ENCODE measurements around the gene SYNPR.
"Not testable (repeated sequence)": the region's sequence is repeated elsewhere in the genome, so short reads cannot be mapped to it uniquely, and the experiment has no call there.

SYNPR gene

DNA sequence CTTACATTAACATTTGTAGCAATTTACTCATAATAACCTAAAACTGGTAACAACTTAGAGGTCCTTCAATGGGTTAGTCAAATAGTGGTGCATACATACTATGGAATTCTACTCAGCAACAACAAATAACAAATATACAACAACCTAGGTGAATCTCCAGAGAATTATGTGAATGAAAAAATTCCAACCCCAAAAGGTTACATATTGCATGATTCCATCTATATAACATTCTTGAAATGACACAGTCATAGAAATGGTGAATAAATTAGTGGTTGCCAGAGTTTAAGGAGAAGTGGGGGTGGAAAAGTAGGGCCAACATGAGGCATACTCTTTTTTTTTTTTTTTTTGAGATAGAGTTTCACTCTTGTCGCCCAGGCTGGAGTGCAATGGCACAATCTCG is 361.7 kb downstream of the SYNPR start:
- H3K36me3 ChIP-seq (replicated peaks; ENCODE audit: low read depth, low read length): no peaks in the 10 kb centered on the region
- no peaks in the 10 kb centered on the region for H3K79me2 ChIP-seq (ENCODE audit: low read length)
- no peak overlapping the region for H3K27ac ChIP-seq (ENCODE audit: low read length)
- no peak overlapping the region for H2AFZ ChIP-seq (ENCODE audit: low read depth, low read length)
- no peaks in the 10 kb centered on the region for H3K9me3 ChIP-seq (ENCODE audit: insufficient read depth, low read length)
- H3K4me3 ChIP-seq (ENCODE audit: low read length): no peak overlapping the region
- H3K27me3 ChIP-seq (ENCODE audit: low read depth, low read length): no peaks in the 10 kb centered on the region
- H3K4me1 ChIP-seq (ENCODE audit: low read length): no peaks in the 10 kb centered on the region
- TF ChIP-seq, protein P1, sequence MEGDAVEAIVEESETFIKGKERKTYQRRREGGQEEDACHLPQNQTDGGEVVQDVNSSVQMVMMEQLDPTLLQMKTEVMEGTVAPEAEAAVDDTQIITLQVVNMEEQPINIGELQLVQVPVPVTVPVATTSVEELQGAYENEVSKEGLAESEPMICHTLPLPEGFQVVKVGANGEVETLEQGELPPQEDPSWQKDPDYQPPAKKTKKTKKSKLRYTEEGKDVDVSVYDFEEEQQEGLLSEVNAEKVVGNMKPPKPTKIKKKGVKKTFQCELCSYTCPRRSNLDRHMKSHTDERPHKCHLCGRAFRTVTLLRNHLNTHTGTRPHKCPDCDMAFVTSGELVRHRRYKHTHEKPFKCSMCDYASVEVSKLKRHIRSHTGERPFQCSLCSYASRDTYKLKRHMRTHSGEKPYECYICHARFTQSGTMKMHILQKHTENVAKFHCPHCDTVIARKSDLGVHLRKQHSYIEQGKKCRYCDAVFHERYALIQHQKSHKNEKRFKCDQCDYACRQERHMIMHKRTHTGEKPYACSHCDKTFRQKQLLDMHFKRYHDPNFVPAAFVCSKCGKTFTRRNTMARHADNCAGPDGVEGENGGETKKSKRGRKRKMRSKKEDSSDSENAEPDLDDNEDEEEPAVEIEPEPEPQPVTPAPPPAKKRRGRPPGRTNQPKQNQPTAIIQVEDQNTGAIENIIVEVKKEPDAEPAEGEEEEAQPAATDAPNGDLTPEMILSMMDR (IDR thresholded peaks at IDR 0.05; ENCODE audit: low read depth, low read length): no peak
- TF ChIP-seq EZH2phosphoT487 (IDR thresholded peaks at IDR 0.05; ENCODE audit: low read depth): no peak
- H3K4me2 ChIP-seq (ENCODE audit: low read length): no peak overlapping the region
- H3K9ac ChIP-seq (ENCODE audit: low read length): no peak overlapping the region
- no peaks in the 10 kb centered on the region for H4K20me1 ChIP-seq (ENCODE audit: insufficient read depth, low read length)

DNA sequence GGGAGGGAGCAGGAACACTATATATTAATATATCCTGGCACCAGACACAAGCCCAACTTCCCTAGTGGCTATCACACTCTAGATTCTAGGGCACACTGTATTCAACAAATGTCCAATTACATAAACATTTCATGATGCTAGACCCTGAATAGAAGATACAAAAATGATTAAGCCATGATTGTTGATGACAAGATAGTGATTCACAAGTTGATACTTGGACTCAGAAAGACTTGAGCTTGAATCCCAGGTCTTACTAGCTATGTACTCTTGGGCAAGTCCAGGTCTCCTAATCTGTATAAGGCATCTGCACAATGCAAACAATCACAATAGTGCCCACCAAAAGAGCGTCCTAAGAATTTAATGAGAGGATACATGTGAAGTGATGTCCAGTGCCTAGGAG is 364.4 kb downstream of the SYNPR start:
- Histone ChIP-seq H3K36me3 (replicated peaks; ENCODE audit: low read depth, low read length) (no peaks in the 10 kb centered on the region), H3K9me3 (ENCODE audit: insufficient read depth, low read length) (no peaks in the 10 kb centered on the region), H3K4me3 (ENCODE audit: low read length) (no peak overlapping the region), H3K9ac (ENCODE audit: low read length) (no peak overlapping the region), H3K4me2 (ENCODE audit: low read length) (no peak overlapping the region), H3K79me2 (ENCODE audit: low read length) (no peaks in the 10 kb centered on the region), H2AFZ (ENCODE audit: low read depth, low read length) (no peak overlapping the region), H4K20me1 (ENCODE audit: insufficient read depth, low read length) (no peaks in the 10 kb centered on the region), H3K27ac (ENCODE audit: low read length) (no peak overlapping the region), H3K4me1 (ENCODE audit: low read length) (no peaks in the 10 kb centered on the region), H3K27me3 (ENCODE audit: low read depth, low read length) (no peaks in the 10 kb centered on the region)
- TF ChIP-seq, protein P1 (IDR thresholded peaks at IDR 0.05; ENCODE audit: low read depth, low read length): no peak
- TF ChIP-seq EZH2phosphoT487 (IDR thresholded peaks at IDR 0.05; ENCODE audit: low read depth): no peak

DNA sequence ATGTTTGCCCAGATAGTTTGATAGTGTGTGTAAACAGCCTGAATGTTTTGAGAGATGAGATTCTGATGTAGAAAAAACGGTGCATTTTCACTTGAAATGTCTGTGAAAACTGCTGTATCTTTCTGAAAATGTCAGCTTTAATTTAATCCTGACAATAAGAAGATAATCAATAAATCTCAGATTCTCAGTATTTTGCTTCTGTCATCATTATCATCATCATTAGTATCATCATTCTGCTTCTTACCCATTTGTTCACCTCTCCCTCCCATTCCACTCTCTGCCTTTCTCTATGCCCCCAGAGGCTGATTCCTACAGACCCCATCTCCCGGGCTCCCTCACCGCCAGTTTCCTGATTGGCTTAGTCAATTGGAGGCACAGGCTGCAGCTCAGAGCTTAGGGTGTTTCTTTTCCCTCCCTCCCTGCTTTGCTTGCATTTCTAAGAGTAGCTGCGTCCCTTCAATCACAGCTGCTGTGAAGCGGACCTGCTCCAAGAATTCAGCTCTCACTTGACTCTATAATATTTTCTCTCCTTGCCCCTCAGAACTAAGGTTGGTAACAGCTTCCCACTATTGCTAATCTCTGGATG is 366.2 kb downstream of the SYNPR start:
- H3K9ac ChIP-seq (ENCODE audit: low read length): no peak overlapping the region
- no peak overlapping the region for H3K4me2 ChIP-seq (ENCODE audit: low read length)
- no peaks in the 10 kb centered on the region for H3K9me3 ChIP-seq (ENCODE audit: insufficient read depth, low read length)
- H4K20me1 ChIP-seq (ENCODE audit: insufficient read depth, low read length): no peaks in the 10 kb centered on the region
- H3K36me3 ChIP-seq (replicated peaks; ENCODE audit: low read depth, low read length): no peaks in the 10 kb centered on the region
- TF ChIP-seq, protein P1 (IDR thresholded peaks at IDR 0.05; ENCODE audit: low read depth, low read length): no peak
- TF ChIP-seq EZH2phosphoT487 (IDR thresholded peaks at IDR 0.05; ENCODE audit: low read depth): no peak
- H2AFZ ChIP-seq (ENCODE audit: low read depth, low read length): no peak overlapping the region
- H3K79me2 ChIP-seq (ENCODE audit: low read length): no peaks in the 10 kb centered on the region
- no peak overlapping the region for H3K27ac ChIP-seq (ENCODE audit: low read length)
- H3K4me1 ChIP-seq (ENCODE audit: low read length): no peaks in the 10 kb centered on the region
- no peaks in the 10 kb centered on the region for H3K27me3 ChIP-seq (ENCODE audit: low read depth, low read length)
- no peak overlapping the region for H3K4me3 ChIP-seq (ENCODE audit: low read length)

DNA sequence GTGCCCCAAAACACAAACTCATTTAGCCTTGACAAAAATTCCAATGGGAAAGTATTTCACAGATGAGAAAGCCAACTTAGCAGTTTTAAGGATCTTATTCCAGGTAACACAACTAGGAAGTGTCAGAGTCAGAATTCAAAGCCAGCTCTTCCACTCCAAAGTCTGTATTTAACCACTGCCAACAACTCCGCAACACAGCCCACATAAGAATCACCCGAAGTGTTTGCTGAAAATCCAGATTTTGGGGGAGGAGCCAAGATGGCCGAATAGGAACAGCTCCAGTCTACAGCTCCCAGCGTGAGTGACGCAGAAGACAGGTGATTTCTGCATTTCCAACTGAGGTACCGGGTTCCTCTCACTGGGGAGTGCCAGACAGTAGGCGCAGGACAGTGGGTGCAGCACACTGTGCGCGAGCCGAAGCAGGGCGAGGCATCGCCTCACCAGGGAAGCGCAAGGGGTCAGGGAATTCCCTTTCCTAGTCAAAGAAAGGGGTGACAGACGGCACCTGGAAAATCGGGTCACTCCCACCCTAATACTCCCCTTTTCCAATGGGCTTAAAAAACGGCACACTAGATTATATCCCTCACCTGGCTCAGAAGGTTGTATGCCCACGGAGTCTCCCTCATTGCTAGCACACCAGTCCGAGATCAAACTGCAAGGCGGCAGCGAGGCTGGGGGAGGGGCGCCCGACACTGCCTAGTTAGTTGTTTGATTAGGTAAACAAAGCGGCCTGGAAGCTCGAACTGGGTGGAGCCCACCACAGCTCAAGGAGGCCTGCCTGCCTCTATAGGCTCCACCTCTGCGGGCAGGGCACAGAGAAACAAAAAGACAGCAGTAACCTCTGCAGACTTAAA is 367.0 kb downstream of the SYNPR start:
- H4K20me1 ChIP-seq (ENCODE audit: insufficient read depth, low read length); H3K79me2 ChIP-seq (ENCODE audit: low read length); H3K4me3 ChIP-seq (ENCODE audit: low read length); H2AFZ ChIP-seq (ENCODE audit: low read depth, low read length); H3K36me3 ChIP-seq (replicated peaks; ENCODE audit: low read depth, low read length); H3K9me3 ChIP-seq (ENCODE audit: insufficient read depth, low read length); H3K4me1 ChIP-seq (ENCODE audit: low read length); H3K4me2 ChIP-seq (ENCODE audit: low read length); H3K27ac ChIP-seq (ENCODE audit: low read length); H3K27me3 ChIP-seq (ENCODE audit: low read depth, low read length); H3K9ac ChIP-seq (ENCODE audit: low read length): not testable (repeated sequence)
